GM18517 (cell line): ENCODE results near the gene SAXO2.
"Not testable (repeated sequence)": the region's sequence is repeated elsewhere in the genome, so short reads cannot be mapped to it uniquely, and the experiment has no call there.

Experiments used
- ATAC-seq: cut with Tn5 transposase; IDR thresholded peaks from one replicate; pipeline ENCODE4 v1.9.1; 2021; ENCODE audit warnings: mild to moderate bottlenecking, moderate library complexity; ENCODE audit not compliant: unreplicated experiment

Gene SAXO2

DNA sequence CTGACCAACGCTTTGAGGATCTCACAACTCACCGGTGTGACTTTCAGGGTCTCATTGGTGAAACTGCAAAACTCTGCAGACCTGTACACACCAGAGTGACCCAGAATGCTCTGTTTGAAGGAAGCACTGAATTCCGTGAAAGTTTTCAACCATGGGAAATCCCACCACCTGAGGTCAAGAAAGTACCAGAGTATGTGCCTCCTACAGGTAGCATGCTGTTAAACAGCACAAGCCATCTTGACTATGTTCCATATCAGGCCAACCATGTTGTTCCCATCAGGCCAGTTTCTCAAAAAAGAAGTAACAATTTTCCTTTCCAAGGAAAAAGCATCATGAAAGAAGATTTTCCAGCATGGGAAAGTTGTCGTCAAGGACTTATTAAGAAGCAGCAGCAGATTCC, 19.8 kb downstream of the SAXO2 start:
- not testable (repeated sequence) for ATAC-seq

DNA sequence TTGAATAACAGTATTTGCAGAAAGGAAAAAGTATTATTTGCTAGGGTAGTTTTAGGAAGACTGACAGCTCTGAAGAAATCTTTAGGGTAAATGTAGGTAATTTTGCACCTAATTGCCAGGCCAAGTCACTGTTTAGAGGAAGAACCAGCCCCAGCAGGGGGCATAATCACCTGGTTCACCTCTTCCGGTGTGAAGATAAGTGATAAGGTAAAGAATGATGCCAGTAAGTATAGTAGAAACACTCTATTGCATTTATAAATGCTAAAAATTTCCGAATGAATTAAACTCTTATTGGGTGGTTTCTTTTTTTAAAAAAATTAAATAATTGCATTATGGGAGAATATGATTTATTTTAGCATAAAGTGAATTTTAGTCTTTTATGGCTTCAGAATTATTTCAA, 21.8 kb downstream of the SAXO2 start:
- ATAC-seq, result not testable (repeated sequence)

DNA sequence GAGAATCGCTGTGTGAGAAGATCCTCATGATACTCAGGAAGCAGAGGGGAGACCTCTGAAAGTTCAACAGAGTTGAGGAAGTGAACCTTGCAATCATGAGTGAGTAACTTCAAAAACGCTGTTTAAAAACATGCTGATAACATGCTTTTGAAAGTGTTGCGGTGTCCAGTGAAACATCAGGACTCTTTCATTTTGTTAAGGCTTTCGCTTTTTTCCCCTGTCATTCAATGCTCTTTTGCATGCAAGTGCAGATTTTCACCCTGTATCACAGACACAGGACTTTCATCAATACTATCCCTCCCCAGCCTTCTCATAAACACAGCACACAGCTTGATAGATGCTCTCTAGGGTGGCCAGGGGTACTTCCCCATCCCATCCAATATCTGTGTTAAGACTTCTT, 23.9 kb downstream of the SAXO2 start:
- ATAC-seq, result not testable (repeated sequence)

DNA sequence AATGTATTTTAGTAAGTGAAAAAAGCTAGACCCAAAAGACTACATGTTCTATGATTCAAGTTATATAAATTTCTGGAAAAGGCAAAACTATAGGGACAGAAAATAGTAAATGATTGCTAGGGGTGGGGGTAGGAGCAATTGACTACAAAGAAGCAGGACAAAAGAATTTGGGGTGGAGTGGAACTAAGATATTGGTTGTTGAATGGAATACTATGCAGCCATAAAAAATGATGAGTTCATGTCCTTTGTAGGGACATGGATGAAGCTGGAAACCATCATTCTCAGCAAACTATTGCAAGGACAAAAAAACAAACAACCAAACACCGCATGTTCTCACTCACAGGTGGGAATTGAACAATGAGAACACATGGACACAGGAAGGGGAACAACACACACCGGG, 25.6 kb downstream of the SAXO2 start:
- ATAC-seq, result not testable (repeated sequence)

DNA sequence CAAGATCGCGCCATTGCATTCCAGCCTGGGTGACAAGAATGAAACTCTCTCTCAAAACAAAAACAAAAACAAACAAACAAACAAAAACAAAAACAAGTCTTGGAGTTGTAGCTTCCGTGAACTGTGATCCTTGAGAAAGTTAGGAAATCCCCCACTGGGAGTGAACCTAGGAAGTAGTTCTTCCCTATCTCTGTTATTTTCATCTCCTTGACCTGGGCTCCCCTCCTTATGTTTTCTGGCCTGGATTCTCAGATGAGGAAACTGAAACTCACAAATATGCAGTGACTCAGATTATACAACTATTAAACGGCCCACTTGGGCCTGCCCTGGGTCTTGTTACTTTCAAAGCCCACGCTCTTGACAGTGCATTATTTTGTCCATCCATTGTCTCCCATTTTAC, 29.7 kb downstream of the SAXO2 start:
- no peak for ATAC-seq

DNA sequence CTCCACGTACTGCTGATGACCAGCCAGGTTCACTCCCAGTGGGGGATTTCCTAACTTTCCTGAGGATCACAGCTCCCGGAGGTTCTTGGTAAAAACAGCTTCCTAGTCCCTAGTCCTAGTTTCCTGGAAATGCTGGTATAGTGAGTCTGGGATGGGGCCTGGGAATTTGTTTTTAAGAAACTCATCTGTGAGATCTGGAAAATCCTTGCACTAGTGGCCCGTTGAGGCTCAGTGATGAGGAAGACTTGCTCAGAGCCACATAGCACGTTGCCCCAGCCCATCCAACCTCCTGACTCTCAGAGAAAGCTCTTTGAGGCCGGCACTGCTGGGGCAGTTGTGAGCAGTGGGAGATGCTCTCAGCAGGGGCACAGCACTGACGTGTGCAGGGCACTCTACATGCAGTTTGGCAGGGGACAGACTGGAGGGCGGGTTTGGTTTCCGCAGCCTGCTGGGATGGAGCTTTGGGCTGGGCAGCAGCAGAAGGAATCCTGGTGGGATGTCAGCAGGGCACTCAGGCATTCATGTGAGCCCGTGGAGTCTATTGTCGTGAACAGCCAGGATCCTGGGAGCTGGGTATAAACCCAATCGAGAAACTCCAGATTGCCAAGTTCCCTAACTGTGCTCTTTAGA, 31.6 kb downstream of the SAXO2 start:
- ATAC-seq, result no peak

DNA sequence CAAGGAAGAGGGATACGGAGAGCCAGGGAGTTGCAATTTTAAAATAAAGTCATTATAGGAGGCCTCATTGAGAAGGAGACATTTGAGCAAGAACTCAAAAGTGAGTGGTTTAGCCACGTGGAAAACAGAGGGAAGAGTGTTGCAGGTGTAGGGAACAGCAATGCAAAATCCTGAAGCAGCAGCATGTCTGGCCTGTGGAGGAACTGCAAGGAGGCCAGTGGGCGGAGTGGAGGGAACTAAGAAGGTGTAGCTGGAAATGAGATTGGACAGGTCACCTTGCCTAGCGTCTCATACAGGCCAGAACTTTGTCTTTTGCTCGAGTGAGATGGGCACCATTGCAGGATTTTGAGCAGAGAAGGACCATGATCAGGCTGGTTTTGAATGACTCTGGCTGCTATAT, 34.9 kb downstream of the SAXO2 start:
- no peak for ATAC-seq

DNA sequence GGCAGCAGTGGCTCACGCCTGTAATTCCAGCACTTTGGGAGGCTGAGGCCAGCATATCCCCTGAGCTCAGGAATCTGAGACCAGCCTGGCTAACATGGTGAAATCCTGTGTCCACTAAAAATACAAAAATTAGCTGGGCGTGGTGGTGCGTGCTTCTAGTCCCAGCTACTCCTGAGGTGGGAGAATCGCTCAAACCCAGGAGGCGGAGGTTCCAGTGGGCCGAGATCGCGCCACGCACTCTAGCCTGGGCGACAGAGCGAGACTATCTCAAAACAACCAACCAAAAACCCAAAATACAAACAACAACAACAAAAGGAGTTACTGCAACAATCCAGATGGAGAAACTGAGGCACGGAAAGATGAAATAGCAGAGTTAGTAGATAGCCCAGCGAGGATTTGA, 35.4 kb downstream of the SAXO2 start:
- ATAC-seq, result no peak

DNA sequence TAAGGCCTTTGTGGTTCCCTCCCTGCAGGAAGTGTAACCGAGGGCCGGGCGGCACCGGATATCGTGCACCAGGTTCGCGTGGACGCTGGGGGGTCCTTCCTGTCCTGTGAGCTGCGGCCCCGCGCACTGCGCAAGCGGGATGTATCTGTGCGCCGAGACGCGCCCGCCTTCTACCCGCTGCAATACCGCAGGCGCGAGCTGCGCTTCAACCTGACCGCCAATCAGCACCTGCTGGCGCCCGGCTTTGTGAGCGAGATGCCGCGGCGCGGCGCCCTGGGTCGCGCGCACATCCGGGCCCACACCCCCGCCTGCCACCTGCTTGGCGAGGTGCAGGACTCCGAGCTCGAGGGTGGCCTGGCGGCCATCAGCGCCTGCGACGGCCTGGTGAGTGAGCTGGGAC, 35.9 kb downstream of the SAXO2 start:
- no peak for ATAC-seq

DNA sequence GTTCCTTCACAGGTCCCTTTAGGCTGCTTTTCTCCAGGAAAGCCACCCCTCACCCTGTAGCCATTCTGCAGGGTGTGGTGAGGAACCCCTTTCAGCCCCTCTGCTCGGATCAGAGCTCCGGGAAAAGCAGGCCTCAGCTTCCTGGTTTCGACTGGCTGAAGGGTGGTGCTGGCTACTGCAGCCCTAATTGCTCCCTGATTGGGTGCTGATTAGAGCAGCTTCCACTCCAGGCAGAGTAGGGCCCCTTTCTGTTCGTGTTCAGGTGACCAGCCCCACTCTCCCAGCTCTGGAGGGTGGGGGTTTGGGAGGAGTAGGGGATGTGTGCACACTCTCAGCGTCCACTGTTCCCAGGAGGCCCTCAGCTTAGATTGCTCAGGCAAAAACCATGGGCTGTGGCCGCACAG, 36.9 kb downstream of the SAXO2 start:
- ATAC-seq, result not testable (repeated sequence)

DNA sequence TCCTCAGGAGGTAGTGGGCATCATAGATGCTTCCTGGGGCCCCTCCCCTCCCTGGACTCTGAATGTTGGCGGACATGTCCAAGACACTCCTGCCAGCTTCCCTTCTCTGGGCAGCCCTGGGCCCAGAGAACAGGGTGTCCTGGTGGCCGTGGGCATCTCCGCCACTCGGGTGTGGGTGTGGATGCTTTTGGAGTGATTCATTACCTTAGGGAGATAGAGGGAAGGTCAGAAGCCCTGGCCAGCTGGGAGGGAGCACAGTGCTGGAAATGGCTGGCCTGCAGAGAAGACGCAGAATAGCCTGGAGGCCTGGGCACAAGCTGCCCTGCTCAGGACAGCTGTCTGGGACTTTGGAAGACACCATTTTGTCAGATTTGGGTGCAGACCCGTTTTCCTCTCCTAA, 37.7 kb downstream of the SAXO2 start:
- not testable (repeated sequence) for ATAC-seq

DNA sequence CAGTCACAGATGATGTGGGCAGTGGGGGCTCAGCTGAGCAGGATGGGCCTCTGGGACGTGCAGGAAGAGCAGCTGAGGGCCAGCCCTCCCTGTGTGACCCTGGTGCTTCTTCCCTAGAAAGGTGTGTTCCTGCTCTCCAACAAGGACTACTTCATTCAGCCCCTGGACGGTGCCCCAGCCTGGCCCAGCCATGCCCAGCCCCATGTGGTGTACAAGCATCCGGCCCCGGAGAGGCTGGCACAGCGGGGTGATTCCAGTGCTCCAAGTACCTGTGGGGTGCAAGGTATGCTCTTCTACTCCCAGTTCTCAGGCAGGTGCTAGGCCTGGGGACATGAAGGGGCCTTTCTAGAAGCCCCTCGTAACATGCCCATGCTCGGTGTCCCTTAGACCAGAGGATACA, 38.3 kb downstream of the SAXO2 start:
- no peak for ATAC-seq

DNA sequence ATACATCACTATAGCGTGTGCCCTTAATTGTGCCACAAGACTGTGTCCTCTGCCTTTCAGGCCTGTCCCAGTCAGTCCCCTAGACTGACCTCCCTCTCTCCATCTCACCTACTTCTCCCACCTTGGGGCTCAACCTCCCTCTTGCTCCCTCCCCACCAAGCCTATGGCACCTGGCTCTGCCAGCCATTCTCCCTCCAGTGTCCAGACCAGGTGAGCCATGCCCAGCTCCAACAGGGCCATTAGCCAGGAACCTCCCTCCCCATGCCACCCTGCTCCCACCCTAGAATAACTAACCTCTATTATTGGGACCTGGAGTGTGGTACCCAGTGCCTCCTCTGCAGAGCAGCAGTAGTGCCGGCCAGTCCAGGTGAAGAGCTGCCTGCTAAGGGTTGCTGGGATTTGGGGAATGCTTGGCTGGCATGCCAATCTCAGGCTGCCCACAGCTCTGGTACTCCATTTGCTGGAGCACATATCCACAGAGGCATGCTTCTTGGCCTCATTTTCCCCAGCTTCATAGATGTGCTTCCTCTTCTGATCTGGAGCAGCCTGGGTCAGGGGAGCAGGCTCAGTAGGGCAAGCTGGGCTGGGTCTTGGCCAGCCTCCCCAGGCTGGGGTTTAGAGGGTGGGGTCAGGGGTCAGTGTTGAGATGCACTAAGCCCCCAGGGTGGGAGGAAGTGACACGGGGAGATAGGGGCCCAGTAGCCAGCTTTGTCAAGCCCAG, 38.8 kb downstream of the SAXO2 start:
- ATAC-seq, result no peak

DNA sequence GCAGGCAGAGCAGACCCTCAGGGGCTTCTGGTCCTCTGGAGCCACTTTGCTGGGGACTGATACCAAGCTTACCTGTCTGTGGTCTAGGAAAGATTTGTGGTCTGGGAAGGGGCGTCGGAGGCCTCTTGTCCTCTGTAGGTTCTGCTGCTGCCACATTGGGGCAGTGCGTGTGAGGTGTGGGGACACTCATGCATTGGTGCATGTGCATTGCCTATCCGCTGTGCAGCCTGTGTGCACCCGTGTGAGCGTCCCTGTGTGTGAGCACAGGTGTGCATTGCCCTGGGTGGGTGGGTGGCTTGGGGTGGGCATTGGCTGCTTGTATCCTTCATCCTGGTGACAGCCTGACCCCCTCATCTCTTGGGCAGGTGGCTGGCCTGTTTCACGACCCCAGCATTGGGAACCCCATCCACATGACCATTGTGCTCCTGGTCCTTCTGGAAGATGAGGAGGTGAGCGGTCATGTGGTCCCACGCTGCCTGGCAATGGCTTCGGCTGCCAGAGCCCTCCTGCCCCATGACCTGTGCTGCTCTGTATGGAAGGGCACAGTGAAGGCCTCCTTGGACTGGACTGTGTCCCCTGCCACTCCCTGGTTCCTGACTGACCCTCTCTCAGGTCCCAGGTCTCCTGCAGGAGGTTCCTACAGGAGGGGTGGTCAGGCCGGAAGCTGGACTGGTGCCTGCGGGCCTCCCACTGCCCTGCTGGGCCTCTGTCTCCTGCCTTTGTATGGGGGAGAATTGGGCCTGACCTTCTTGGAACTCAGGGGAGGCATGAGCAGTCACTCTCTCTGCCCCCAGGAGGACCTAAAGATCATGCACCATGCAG, 41.5 kb downstream of the SAXO2 start:
- ATAC-seq, result no peak

DNA sequence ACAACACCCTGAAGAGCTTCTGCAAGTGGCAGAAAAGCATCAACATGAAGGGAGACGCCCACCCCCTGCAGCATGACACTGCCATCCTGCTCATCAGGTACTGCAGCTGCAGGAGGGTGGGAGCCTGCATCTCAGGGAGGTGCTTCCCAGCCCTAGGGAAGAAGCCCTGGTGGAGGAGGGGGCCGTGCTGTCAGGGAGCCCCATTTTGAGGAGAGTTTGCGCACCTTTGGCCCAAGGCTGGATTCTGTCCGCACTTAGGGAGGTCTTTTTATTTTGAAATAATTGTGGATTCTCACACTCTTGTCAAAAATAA, 42.1 kb downstream of the SAXO2 start:
- no peak for ATAC-seq

DNA sequence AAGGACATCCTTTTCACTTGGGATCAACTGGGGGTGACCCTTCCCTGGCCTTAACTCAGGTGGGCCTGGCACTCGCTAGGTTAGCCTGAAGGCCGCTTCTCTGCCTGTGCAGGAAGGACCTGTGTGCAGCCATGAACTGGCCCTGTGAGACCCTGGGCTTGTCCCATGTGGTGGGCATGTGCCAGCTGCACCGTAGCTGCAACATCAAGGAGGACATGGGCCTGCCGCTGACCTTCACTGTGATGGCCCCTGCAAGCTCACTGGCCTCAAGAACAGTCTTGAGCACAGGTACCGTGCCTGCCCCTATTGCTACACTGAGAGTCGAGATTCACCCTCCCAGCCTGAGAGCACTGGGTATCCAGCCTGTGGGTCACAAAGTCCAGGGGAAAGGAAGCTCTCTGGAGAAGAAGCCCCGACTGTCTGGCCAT, 43.0 kb downstream of the SAXO2 start:
- no peak for ATAC-seq

DNA sequence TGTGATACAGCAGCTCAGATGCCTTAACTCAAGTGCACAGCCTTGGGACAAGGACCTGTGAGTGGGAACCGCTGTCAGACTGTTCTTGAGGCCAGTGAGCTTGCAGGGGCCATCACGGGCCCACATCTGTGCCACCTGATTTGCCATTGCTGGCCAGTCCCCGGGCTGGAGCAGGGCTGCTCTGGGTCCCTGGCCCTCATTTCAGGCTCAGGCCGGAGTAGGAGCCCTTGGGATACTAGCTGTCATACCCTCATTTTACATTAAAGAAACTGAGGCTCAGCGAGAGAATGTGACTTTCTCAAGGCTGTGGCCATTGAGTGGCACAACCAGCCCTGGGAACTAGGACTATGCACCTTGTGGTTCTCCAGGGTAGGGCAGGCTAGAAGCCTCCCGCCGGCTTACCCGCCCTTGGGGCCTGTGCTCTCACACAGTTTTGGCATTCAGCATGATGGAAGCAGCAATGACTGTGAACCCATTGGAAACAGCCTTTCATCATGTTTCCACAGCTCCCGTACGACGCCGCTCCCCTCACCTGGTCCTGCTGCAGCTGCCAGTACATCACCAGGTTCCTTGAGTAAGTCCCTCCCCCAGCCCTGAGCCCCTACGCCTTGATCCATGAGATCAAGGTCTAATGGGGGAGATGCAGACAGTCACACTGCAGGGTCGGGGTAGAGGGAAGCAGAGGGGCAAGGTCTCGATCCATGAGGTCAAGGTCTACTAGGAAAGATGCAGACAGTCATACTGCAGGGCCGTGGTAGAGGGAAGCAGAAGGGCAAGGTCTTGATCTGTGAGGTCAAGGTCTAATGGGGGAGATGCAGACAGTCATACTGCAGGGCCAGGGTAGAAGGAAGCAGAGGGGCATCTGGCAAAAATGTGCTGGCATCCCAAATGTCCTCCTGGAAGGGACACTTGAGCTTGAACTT, 44.4 kb downstream of the SAXO2 start:
- no peak for ATAC-seq

DNA sequence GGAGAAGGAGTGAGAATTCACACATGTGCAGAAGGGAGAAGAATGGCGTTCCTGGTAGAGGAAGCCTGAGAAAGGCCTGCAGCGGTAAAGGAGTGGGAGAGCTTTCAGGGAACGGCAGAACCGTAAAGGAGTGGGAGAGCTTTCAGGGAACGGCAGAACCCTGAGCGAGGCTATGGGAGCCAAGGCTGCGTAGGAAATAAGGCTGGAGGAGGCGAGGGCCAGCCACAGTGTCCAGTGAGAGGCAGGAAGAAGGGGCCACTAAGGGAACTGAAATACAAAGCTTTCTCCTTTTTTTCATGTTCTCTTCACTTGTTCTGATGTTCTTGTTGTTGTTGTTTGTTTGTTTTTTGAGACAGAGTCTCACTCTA, 45.1 kb downstream of the SAXO2 start:
- no peak for ATAC-seq

DNA sequence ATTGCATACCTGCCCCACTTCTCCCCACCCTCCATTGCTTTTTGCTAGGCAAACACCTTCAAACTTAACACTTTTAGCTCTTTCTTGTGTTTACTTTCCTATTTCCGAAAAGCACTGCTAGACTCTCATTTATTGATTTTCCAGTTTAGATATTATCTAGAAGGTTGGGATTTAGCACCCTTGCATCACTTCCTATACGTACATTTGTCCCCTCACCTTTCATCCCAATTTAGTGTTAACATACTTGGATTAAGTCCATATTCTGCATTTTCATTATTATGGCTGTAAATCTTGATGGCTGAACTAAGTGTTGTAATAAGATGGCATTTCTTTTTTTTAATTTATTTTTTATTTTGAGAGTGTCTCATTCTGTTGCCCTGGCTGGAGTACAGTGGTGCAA, 47.2 kb downstream of the SAXO2 start:
- ATAC-seq, result no peak

DNA sequence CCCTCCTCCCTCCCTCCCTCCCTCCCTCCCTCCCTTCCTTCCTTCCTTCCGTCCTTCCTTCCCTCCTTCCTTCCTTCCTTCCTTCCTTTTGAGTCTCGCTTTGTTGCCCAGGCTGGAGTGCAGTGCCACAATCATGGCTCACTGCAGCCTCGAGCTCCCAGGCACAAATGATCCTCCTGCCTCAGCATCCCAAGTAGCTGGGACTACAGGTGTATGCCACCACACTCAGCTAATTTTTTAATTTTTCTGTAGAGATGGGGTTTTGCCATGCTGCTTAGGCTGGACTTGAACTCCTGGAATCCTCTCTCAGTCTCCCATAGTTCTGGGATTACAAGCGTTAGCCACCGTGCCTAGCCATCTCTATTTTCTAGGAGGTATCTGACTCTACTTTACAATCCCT, 48.7 kb downstream of the SAXO2 start:
- not testable (repeated sequence) for ATAC-seq
